ENCODE measurements around the gene PAQR5. TPM values are rescaled to one million over a fixed set of nuclear protein-coding genes. Genes with fewer than 3 reads are reported as not detected.

PAQR5 gene
- total and polyA plus RNA-seq, 4 donors, result 0.19 to 1.1 (median 0.53) TPM

GRCh38 chr15:69434679-69435078, 136.0 kb downstream of the PAQR5 start:
- TF ChIP-seq FOXA2 (IDR thresholded peaks at IDR 0.05), result no peak
- TF ChIP-seq NR2F2 (IDR thresholded peaks at IDR 0.05), result no peak
- no peak for TF ChIP-seq ATF3 (IDR thresholded peaks at IDR 0.05)
- TF ChIP-seq TAF1 (conservative IDR thresholded peaks at IDR 0.05), result no peak
- no peak for TF ChIP-seq HNF4G (IDR thresholded peaks at IDR 0.05)
- TF ChIP-seq, protein P1, sequence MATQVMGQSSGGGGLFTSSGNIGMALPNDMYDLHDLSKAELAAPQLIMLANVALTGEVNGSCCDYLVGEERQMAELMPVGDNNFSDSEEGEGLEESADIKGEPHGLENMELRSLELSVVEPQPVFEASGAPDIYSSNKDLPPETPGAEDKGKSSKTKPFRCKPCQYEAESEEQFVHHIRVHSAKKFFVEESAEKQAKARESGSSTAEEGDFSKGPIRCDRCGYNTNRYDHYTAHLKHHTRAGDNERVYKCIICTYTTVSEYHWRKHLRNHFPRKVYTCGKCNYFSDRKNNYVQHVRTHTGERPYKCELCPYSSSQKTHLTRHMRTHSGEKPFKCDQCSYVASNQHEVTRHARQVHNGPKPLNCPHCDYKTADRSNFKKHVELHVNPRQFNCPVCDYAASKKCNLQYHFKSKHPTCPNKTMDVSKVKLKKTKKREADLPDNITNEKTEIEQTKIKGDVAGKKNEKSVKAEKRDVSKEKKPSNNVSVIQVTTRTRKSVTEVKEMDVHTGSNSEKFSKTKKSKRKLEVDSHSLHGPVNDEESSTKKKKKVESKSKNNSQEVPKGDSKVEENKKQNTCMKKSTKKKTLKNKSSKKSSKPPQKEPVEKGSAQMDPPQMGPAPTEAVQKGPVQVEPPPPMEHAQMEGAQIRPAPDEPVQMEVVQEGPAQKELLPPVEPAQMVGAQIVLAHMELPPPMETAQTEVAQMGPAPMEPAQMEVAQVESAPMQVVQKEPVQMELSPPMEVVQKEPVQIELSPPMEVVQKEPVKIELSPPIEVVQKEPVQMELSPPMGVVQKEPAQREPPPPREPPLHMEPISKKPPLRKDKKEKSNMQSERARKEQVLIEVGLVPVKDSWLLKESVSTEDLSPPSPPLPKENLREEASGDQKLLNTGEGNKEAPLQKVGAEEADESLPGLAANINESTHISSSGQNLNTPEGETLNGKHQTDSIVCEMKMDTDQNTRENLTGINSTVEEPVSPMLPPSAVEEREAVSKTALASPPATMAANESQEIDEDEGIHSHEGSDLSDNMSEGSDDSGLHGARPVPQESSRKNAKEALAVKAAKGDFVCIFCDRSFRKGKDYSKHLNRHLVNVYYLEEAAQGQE (IDR thresholded peaks at IDR 0.05), result no peak
- no peak for TF ChIP-seq FOXA1 (IDR thresholded peaks at IDR 0.05)
- TF ChIP-seq, protein P2, sequence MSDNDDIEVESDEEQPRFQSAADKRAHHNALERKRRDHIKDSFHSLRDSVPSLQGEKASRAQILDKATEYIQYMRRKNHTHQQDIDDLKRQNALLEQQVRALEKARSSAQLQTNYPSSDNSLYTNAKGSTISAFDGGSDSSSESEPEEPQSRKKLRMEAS (IDR thresholded peaks at IDR 0.05), result no peak
- no peak for TF ChIP-seq HNF4A (conservative IDR thresholded peaks at IDR 0.05)
- TF ChIP-seq RAD21 (IDR thresholded peaks at IDR 0.05), result no peak
- TF ChIP-seq EGR1 (IDR thresholded peaks at IDR 0.05; ENCODE audit: low read depth in 2 of 2), result no peak
- Histone ChIP-seq H3K9ac (ENCODE audit: low read depth in 1 of 2, low read length in 2 of 2) (no peak overlapping the region), H3K27ac (ENCODE audit: low read depth in 1 of 2, low read length in 2 of 2) (no peak overlapping the region), H3K27me3 (ENCODE audit: control insufficient read depth in 4 of 4, insufficient read depth in 4 of 4, low read length in 3 of 4) (no peaks in the 10 kb centered on the region), H3K36me3 (ENCODE audit: control insufficient read depth in 4 of 4, insufficient read depth in 3 of 4, low read depth in 1 of 4, low read length in 3 of 4) (no peaks in the 10 kb centered on the region), H3K4me1 (ENCODE audit: control insufficient read depth in 4 of 4, insufficient read depth in 4 of 4, low read length in 3 of 4) (no peaks in the 10 kb centered on the region), H3K4me3 (ENCODE audit: low read depth in 1 of 3, low read length in 3 of 3) (no peak overlapping the region), H3K9me3 (ENCODE audit: control insufficient read depth in 4 of 4, low read length in 3 of 4) (no peaks in the 10 kb centered on the region)
- 97% methylated on average over 18 of the region's 18 CpGs for WGBS
- no peak for DNase-seq (ENCODE audit: low spot score)

- Histone ChIP-seq H3K27me3 (ENCODE audit: control insufficient read depth in 4 of 4, insufficient read depth in 4 of 4, low read length in 3 of 4) (no peaks in the 10 kb centered on the region), H3K9ac (ENCODE audit: low read depth in 1 of 2, low read length in 2 of 2) (no peak overlapping the region), H3K27ac (ENCODE audit: low read depth in 1 of 2, low read length in 2 of 2) (no peak overlapping the region), H3K4me3 (ENCODE audit: low read depth in 1 of 3, low read length in 3 of 3) (no peak overlapping the region), H3K4me1 (ENCODE audit: control insufficient read depth in 4 of 4, insufficient read depth in 4 of 4, low read length in 3 of 4) (no peaks in the 10 kb centered on the region), H3K9me3 (ENCODE audit: control insufficient read depth in 4 of 4, low read length in 3 of 4) (no peaks in the 10 kb centered on the region), H3K36me3 (ENCODE audit: control insufficient read depth in 4 of 4, insufficient read depth in 3 of 4, low read depth in 1 of 4, low read length in 3 of 4) (no peaks in the 10 kb centered on the region)
- 97% methylated on average over 4 of the region's 4 CpGs for WGBS
- DNase-seq (ENCODE audit: low spot score), result no peak
- TF ChIP-seq CTCF (IDR thresholded peaks at IDR 0.05; ENCODE audit: low read depth, low read length, missing input control) (no peak), NR2F2 (IDR thresholded peaks at IDR 0.05) (no peak), FOXA2 (IDR thresholded peaks at IDR 0.05) (no peak), JUND (IDR thresholded peaks at IDR 0.05) (no peak), GABPA (IDR thresholded peaks at IDR 0.05 in 1 of 2, conservative IDR thresholded peaks at IDR 0.05 in 1 of 2) (no peak), ATF3 (IDR thresholded peaks at IDR 0.05) (no peak), SP1 (IDR thresholded peaks at IDR 0.05) (no peak), YY1 (IDR thresholded peaks at IDR 0.05) (no peak), EGR1 (IDR thresholded peaks at IDR 0.05; ENCODE audit: low read depth in 2 of 2) (no peak), RXRA (IDR thresholded peaks at IDR 0.05) (no peak)
Observed at GRCh38 chr15:69435985-69436384, 137.3 kb downstream of the PAQR5 start.

Data from liver (tissue), 9 donors.